IPS-NIHi11 (cell line): ENCODE data around the gene HOXC4.
"Not testable (repeated sequence)": the region's sequence is repeated elsewhere in the genome, so short reads cannot be mapped to it uniquely, and the experiment has no call there.

ENCODE experiments used
- DNase-seq: peaks from one replicate; pipeline ENCODE4 v3.0.0; 2012; ENCODE audit warnings: mixed read lengths, low spot score

The HOXC4 gene

DNA sequence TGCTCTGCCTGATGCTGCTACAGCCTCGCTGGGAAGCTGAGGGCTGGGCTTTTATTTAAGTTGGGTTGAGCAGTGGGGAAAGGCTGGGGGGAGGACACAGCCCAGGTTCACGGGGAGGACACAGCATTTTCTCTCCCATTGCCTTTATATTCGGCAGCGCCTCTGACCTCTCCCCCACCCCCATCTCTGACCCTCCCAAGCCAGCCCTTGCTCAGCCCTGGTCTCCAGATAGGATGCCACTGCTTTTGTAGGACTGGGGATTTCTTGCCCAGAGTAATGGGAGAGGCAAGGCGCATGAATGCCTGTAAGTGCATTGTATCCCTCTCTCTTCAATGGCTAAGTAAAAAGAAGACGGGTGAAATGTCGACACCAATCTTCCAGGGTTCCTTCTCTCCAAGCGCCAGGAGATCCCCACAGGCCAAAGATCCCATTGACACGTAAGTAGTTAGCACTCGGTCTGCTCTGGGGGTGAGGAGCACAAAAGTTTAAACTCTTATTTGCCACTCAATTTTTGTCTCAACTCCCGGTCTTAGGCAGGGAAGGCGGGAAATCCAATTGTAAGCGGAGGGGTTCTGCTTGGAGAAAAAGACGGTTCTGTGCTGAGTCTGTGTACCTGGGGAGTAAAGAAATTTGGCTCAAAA lies 4.6 kb downstream of the HOXC4 start:
- DNase-seq = no peak

DNA sequence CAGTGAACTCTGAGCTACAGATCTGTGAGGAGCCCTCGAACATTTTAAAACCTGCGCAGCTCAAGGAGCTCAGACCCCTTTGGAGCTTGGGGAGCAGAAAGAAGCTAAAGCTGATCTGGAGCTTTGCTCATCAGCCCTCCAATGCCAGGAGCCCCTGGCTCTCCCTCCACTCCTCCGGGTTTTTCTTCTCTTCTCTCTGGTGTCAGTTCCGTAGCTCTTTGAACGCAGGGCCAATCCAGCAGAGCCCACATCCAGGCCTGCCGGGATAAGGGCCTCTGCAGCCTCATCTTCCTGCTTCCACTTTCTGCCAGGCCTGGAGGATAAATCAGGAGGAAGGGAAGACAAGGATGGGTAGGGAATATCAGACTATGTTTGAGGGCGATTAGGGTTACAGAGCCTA lies 6.0 kb downstream of the HOXC4 start:
- no peak for DNase-seq

DNA sequence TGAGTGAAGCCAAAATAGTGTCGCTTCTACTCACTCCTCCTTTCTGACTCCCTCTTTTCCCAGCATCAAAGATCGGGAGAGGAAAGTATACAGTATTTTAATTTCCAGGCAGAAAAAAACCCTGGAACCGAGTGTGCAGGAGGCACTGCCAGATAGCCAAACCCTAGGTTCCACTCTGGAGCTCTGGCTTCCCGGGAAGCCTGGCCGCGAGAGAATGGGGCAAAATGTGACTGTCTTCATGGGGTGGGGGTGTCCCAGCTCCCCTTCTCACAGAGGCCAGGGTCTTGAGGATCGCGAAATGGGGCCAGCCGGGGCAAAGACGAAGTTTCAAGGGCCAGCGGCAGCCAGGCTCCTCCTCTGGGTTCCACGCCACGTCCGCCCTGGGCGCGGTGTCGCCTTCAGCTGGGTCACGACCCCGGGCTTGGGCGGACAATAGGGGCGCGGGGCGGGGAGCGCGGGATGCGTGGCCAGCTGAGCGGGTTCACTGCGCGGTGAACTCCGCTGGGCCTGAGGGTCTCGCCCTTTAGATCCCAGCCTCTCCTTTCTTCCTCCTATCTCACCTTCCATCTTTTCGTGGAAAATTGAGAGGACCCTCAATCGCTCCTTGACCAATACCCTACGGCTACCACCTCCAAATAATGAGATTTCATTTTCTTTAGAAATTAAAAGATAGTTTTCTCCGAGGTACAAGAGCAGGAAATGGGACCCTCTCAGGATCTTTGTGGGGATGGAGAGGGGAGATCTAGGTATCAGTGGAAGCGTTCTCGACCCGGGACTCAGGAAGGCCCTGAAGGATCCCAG lies 6.7 kb downstream of the HOXC4 start:
- no peak for DNase-seq

DNA sequence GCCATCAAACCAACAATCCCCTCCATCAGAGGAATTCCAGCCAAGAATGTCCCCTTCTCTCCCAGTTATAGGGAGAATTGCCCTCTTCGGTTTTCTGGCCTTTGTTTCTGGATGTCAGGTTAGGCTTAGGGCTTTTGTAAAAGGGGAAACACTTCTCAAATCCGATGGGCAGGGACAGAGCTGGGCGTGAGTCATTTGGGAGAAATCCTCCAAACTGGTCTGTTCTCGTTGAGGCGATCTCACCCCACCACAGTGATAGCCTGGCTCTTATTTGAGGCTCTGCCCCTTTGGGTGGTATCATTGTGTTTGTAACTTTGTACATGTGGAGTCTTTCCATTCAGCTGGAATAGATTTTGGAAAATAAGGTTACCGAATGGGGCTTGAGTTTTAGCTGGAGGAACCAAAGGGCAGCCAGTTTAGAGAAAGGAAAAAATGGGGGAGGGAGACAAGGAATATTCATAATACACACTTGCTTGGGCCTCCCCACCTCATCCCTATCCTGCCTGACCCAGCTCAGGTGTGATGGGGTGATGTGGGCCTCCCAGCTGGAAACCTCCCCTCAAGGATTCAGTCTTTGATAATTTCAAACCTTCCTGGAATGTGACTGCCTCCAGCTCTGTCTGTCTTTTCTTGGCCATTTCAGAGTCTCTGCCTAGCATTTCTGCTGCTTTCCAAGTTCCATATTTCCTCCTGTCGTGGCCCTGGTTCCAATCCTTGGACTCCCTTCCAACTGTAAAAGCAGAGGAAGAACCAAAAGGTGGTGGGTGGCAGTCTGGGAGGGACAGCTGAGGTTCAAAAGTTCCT lies 7.5 kb downstream of the HOXC4 start:
- no peak for DNase-seq

DNA sequence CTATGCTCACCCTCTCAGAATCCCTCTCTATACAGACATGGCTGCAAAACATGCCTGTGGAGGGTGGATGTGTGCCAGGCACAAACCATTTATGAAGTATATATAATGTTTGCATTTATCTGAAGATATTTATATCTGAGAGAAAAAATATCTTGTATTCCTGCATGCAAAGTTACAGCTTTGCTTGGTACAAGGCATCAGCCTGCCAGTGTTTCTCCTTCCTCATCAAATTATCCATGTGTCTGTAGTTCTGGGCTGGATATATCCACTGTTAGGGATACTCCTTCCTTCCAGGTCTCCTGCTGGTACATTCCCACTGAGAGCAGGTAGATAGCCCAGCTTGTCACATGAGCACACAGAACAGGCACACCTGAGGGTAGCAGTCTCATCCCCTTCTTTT lies 12.0 kb downstream of the HOXC4 start:
- DNase-seq = no peak

DNA sequence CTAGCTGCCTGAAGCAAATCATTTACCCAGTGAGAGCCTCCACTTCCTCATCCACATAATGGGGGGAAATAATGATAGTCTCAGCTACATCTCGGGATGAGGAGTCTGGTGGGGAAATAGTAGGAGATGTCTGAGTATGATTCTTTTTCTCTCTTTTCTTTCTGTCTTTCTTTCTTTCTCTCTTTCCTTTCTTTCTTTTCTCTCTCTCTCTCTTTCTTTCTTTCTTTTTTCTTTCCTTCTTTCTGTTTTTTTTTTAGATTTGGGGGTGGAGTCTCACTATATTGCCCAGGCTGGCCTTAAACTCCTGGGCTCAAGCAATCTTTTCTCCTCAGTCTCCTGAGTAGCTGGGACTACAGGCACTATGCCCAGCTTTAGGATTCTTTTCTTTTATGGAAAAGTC lies 12.8 kb downstream of the HOXC4 start:
- no peak for DNase-seq

DNA sequence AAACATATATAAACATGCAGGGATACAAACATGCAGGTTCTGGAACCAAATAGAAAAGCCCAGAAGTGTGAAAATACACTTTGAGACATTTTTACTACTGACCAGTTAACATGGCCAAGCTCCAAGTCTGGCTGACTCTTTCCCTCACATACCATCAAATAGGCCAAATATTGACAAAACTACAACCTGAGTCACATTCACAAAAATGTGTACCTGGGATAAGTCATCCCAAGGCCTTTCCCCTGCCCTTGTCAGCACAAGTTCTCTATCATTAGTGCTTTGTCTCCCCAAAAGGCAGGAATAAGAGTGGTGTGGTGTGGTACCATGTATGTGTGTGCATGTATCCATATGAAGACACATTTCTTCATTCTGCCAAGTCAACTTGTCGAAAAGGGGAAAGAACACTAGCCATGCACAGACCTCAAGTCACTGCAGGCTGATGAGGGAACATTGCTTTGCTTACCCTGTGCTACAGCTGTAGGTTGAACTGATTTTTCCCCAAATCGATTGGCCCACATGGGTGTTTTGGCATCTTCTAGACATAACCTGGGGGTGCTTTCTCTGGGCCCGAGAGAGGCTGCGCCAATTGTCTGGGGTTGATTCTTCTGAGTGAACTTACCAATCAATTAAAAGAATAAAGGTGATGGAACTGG lies 14.9 kb downstream of the HOXC4 start:
- no peak for DNase-seq

DNA sequence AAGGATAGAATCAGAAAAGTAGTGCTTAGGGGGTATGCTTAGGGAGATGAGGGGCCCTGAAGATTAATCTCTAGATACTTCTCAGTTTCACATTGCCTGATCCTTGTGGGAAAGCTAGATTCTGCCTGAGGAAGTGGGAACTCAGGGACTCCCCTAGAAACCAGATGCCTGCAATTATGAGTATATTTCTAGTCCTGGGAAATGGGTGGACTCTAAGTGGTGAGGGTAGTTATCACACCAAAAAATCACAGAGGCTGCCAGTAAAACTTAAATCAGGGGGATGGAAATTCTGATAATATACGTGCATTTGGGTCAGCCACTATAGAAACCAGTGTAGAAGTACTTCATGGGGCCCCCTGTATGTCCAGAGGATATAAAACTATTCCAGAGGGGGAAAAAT lies 18.3 kb downstream of the HOXC4 start:
- no peak for DNase-seq

DNA sequence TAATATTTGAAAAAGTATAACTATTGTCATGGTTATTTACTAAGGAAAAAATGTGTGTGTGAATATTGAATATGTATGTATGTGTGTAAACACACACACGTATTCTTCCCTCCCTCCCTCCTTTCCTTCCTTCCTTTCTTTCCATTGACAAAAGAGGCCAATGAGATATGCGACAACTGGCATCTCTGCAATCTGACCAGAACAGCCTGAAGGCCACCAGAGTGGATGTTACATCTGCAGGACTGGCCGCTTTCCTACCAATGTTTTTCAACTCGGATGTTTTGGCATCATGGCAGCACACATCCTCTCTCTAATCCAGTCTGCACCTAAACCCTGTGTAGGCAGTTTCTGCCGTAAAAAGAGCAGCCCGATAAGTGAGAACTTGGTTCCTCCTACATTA lies 20.7 kb downstream of the HOXC4 start:
- no peak for DNase-seq

DNA sequence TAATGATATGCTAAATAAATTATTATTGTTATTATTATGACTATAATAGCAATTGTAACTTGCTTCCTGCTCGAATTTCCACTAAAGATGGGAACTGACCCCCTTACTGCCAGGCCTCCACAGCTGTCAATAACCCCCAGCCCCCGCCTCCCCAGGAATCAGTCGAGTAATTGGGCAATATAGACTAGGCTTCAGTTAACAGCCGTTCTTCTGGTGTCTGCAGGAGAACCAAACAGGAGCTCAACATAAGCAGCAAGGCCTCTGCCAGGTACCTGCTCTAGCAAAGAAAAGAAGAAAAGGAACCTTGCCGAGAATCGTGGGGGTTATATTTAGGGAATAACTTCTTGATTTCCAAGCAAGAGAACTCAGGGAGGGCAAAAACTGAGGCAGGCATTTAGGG lies 21.8 kb downstream of the HOXC4 start:
- peak; percentile 18 for DNase-seq

DNA sequence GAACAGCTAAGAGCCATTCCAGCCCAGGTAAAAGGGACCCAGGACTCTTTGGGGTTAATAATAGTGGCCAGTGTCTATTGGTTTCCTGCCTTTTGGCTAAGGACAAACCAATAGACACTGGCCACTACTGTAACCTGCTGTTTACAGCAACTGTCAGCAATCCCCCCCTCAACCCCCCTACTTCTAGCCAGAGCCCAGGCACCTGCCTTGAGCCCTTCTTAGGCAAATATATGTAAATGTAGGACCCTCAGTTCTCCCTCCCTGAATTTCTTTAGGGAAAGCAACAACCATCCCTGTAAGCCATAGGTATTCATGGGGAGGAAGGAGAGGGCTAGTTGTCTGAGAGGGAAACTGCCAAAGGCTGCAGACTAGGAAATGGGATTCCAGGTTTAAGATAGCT lies 22.3 kb downstream of the HOXC4 start:
- DNase-seq = peak; percentile 79

DNA sequence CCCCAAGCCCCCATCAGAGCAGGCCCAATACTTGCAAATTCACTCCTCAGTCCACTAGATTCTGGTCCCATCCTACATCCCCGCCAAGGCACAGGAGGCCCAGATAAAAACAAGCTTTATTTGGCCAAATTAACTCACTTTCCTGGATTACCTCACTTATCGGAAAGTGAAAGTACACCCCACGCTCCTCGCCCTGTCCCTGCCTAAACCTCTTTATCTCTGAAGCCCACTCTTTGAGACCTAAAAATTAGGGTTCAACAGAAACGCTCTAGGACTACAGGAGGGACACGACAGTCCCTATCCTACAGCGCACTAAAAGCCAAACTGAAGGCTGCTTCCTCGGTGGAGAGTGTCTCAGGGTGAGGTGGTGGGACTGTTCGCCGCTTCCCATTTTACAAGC lies 24.2 kb downstream of the HOXC4 start:
- not testable (repeated sequence) for DNase-seq

DNA sequence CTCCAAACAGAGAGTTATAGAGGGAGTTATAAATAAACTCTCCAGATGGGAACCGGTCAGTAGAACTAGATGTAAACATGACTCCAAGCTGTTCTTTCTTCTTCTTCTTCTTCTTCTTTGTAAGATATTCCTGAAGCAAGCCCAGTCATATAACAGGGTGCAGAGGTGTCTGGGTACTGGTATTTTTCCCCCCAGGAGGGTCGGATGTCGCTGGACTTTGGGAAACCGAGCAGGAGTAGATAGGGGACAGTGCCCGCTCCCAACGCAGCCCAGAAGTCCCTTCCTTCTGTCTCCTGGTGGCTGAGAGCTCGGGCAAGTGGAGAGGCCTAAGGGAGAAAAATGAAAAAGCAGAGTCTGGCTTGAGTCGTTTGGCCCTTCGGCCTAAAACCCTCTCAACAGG lies 25.5 kb downstream of the HOXC4 start:
- DNase-seq = not testable (repeated sequence)

DNA sequence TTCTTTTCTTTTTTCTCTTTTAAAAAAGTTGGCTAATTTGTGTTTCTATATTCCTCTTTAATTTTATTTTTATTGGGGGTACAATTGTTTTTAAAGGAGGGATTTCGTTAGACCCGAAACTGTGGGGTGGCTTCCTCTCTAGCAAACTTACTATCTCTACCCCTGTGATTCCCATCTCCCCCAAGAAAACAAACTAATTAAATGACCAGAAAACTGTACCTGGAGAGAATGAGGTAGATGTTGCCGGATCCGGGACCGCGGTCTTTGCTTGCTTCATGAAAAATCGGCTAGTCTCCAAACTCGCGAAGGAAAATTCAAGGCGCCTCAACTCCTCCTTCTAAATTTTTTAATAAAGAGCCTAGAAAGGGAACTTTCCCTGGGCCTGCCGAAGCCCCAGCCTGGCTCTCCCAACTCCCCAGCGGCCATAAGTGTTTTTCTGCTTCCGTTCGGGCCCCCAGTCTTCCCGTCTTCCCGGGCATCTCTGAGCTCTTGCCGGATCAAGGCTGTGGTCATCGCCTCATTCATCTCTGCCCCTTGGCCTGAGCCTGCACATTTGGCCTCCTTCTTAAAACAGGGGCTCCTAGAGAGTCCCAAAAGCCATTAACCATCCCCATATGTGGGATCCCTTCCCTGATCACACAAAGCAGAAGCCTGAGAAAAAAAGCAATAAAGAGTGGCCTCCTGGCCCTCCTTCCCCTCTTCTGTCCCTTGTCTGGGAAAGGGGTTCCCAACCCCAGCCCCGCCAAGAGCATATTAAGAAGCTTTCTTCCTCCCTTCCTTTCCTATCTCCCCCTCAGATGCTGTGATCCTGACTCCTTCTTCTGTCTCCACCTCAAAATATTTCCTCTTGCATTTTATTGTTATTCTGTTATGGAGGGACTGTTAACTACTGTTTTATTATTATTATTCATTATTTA lies 26.6 kb downstream of the HOXC4 start:
- DNase-seq = not testable (repeated sequence)

DNA sequence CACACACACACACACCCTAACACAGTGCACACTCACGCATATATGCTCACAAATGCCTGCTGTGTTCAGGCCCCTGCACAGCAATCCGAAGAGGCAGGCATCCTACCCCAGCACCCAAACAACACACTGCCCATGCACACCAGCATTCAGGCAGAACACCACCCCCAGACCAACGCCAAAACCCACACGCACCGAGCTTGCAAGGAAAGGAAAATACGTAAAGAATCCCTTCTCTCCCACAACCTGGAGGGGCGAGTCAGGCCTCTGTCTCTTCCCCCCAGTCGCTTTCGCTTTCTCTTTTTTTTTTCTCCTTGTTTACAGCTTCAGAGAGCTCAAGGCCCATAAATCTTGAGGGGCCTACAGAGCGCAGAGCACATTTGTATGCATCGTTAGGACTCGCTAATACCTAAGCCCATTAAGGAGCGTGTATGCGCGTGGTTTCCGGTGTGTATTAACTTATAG lies 27.4 kb downstream of the HOXC4 start:
- not testable (repeated sequence) for DNase-seq

DNA sequence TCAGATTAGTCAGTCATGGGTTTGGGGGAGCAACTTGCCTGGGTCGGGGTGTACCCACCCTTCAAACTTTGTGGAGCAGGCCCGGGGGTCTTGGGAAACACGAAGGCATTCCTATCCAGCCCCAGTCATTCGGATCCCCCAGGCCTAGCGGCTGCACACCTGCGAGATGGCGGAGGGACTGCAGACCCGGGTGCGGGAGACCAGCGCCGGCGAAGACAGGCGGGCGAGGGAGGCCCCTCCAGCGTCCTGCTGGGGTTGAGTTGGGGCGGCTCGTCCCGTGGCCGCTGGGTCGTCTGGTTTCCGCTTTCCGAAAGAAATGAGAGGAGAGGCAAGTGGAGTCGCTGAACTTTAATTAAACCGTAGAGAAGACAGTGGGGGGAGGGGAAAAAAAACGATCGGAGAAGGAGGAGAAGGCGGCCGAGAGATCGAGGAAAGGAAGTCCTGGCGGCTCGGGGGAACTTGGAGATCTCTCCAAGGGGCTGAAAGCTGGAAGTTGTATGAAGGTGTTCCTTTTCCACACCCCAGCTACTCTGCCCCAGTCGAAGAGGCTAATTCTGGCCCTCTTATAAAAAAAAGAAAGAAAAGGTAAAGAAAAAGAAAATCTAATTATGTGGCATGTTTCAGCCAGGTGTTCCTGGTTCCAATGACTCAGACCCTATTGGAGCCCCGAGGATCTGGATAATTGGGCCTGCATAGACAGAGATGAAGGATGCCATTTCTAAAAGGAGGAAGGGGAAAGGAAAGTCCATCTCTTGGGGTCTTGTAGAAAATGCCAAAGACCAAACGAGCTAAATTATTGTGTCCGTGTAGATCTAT lies 28.2 kb downstream of the HOXC4 start:
- DNase-seq = not testable (repeated sequence)

DNA sequence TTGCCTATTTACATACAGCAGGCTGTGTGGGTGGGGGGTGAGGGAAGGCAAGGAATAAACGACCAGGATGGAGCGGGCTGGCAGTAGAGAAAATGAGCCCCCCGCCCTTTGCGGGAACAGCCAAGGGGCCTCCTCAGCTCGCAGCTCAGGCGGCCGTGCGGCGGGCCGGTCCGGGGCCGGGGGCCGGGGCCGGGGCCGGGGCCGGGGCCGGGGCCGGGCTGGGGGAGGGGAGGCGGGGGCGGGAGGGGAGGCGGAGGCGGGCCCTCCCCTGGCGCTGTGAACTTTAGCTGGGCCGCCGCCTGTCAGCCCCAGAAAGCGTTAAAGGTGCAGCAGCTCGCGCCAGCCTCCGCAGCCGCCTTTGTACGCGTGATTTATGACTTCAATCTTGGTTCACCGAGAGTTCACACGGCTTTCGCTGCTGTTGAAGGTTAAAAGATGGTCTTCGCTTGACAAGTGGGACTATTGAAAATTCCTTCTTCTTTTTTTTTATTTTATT lies 28.8 kb downstream of the HOXC4 start:
- peak; percentile 27 for DNase-seq

DNA sequence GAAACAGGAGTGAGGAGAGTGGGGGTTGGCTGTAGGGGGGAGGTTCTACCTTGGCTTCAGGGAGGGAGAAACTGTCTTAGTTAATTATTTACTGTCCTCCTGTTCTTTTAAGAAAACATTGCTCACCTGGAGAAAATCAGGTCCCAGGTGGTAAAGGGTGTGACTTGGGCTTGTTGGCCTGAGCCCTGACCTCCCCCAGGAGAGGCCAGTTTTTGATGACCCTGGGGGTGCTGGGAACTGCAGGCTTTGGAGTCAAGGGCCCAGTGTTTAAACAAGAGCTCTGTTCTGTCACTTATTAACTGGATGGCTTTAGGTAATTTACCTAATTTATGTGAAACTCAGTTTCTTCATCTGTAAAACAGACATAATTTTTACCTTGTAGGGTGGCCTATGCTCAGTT lies 34.4 kb downstream of the HOXC4 start:
- not testable (repeated sequence) for DNase-seq

DNA sequence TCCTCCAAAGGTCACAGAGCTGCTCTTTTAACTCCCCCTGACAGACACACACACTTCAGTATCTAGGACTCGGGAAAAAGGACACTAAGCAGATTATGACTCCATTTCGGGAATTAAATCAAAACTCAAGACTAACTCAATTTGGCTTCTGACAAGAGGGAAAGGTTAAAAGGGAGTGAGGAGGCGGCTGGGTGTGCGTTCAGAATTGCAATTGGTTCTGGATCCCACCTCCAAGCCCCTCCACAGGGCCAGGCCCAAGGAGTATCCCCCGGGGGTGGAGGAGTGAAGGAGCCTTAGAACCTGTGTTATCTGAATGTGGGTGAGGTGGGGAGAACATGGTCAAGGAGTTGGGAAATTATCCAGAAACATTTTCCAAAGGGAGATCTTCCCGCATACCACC lies 35.8 kb downstream of the HOXC4 start:
- not testable (repeated sequence) for DNase-seq

DNA sequence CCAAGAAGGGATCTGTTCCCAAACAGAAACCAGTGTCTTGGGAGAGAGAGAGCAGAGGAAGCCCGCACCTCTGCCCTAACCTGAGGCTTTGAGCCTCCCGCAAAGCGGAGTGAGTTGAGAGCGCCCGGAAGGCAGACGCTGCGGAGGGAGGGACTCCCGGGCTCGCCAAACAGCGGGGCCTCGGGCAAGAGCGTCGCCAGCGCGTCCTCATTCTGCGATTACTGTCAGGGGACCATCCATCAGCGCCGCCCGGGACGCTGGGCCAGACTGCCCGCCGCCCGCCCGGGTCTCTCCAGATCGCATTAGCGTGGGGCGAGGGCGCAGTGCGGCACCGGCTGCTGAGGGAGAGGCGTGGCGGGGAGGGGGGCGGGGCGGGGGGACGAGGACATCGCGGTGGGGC lies 36.7 kb downstream of the HOXC4 start:
- DNase-seq = not testable (repeated sequence)
